Measurements from ENCODE around the gene ADAMTS15.

ADAMTS15 gene

DNA sequence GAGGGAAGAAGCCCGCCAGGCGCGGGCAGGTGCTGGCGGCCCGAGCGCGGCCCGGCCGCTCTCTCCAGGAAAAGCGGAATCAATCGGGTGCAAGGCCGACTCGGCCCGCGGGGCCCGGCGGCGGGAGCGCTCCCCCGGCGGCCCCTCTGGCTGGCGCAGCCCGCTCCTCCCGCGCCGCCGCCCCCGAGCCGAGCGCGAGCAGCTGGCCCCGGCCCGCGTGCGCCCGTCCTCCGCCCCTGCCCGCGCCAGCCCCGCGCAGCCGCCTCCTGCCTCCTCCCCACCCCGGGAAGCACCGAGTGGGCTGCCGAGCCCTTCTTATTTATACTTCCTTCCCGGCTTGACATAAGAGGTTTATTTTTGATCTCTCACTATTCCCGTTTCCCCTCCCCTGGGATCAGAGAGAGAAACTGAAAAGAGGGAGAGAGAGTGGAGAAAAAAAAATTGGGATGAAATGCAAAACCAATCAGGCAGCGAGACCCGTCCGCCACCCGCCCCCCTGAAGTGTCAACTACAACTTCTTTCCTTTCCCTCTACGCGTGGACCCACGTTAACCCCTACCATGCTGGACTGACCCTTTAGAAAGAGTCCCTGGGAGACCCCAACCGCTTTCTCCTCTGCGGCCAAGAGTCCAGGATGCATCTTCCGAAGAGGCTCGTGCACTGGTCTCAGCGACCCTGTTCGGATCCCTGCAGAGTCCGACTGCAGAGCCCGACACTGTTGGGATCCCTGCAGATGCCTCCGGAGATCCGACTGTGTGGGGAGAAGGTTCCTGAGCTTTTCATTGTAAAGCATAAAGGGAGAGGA is 19.9 kb upstream of the ADAMTS15 start, which contains the start of gene ADAMTS8:
TSS of gene ADAMTS8 (minus strand) at position 294 of the 804 bp plus-strand sequence. CDS start 323 bp downstream, outside the sequence.
- Histone ChIP-seq H3K36me3 (ENCODE audit: control insufficient read depth, insufficient read depth, low read length) (no peaks in the 10 kb centered on the region), H3K4me3 (replicated peaks; ENCODE audit: low read depth, low read length) (no peak within 1 kb of the TSS), H3K27me3 (replicated peaks; ENCODE audit: control insufficient read depth, insufficient read depth, low read length) (peaks cover 7% of the 10 kb centered on the region)
- TF ChIP-seq, protein P1, sequence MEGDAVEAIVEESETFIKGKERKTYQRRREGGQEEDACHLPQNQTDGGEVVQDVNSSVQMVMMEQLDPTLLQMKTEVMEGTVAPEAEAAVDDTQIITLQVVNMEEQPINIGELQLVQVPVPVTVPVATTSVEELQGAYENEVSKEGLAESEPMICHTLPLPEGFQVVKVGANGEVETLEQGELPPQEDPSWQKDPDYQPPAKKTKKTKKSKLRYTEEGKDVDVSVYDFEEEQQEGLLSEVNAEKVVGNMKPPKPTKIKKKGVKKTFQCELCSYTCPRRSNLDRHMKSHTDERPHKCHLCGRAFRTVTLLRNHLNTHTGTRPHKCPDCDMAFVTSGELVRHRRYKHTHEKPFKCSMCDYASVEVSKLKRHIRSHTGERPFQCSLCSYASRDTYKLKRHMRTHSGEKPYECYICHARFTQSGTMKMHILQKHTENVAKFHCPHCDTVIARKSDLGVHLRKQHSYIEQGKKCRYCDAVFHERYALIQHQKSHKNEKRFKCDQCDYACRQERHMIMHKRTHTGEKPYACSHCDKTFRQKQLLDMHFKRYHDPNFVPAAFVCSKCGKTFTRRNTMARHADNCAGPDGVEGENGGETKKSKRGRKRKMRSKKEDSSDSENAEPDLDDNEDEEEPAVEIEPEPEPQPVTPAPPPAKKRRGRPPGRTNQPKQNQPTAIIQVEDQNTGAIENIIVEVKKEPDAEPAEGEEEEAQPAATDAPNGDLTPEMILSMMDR (IDR thresholded peaks at IDR 0.05; ENCODE audit: insufficient read depth, low read length, poor library complexity, severe bottlenecking): no peak
- no peak for DNase-seq (ENCODE audit: extremely low read depth, insufficient read length)

DNA sequence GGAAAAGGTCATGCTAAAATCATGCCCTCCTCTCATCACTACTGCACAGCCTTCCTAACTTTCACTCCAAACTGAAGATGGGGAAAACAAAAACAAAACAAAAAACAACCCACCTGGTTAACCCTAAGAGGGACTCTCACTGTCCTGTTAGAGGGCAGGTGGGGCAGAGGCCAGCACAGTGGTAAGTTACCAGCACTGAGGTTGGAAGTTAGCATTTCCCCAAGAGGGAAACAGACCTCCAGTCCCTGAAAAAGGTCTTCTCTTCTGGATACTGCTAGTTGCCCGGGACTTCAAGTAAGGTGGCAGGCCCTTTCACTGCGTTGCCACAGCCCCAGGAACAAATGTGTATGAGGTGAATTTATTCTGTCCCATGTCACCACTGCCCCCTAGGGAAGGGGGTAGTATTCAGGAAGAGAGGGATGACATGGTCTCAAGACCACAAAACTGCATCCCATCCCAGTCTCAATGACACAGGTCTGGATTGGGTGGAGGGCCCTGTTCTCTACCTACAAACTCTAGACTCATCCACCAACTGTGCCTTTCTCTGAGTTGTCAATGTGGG is 19.2 kb upstream of the ADAMTS15 start:
- peaks cover 7% of the 10 kb centered on the region for H3K27me3 ChIP-seq (replicated peaks; ENCODE audit: control insufficient read depth, insufficient read depth, low read length)
- H3K4me3 ChIP-seq (replicated peaks; ENCODE audit: low read depth, low read length): no peak overlapping the region
- no peak for DNase-seq (ENCODE audit: extremely low read depth, insufficient read length)
- TF ChIP-seq, protein P1 (IDR thresholded peaks at IDR 0.05; ENCODE audit: insufficient read depth, low read length, poor library complexity, severe bottlenecking): no peak
- H3K36me3 ChIP-seq (ENCODE audit: control insufficient read depth, insufficient read depth, low read length): no peaks in the 10 kb centered on the region

DNA sequence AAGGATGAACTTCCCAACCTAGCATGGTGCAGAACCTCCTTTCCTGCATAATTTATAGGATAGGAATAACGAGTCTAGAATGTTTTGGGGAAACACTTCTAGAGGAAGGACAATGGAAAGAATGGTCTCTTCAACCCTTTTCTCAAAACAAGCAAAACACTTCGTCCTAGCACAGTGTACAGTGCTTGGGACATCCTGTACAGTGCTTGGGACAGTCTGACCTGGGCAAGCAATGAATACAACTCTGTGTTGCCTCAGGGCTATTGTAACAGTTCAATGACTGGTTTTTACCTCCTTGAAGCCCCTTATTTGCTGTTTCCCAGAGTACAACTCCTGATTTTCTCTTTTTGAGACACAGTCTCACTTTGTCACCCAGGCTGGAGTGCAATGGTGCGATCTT is 18.5 kb upstream of the ADAMTS15 start:
- H3K36me3 ChIP-seq (ENCODE audit: control insufficient read depth, insufficient read depth, low read length): no peaks in the 10 kb centered on the region
- no peak for DNase-seq (ENCODE audit: extremely low read depth, insufficient read length)
- TF ChIP-seq, protein P1 (IDR thresholded peaks at IDR 0.05; ENCODE audit: insufficient read depth, low read length, poor library complexity, severe bottlenecking): no peak
- peaks cover 7% of the 10 kb centered on the region for H3K27me3 ChIP-seq (replicated peaks; ENCODE audit: control insufficient read depth, insufficient read depth, low read length)
- H3K4me3 ChIP-seq (replicated peaks; ENCODE audit: low read depth, low read length): no peak overlapping the region

DNA sequence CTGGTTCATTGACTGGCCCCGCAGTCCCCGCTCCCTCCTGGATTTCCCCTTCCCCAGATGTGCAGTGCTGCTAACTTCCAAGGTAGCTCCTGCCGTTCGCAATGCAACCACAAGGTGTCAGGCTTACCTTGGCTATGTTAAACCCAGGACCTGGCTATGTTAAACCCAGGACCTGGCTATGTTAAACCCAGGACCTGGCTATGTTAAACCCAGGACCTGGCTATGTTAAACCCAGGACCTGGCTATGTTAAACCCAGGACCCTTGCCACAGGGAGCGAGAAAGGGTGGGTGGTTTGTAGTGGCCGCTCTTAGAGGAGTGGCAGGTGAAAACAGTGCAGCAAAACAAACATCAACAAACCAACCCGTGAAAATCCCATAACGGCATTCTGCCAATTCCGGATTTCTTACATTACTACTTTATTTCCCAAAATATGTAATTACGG is 17.1 kb upstream of the ADAMTS15 start:
- Histone ChIP-seq H3K27me3 (replicated peaks; ENCODE audit: control insufficient read depth, insufficient read depth, low read length) (peaks cover 7% of the 10 kb centered on the region), H3K36me3 (ENCODE audit: control insufficient read depth, insufficient read depth, low read length) (no peaks in the 10 kb centered on the region), H3K4me3 (replicated peaks; ENCODE audit: low read depth, low read length) (no peak overlapping the region)
- DNase-seq (ENCODE audit: extremely low read depth, insufficient read length): no peak
- TF ChIP-seq, protein P1 (IDR thresholded peaks at IDR 0.05; ENCODE audit: insufficient read depth, low read length, poor library complexity, severe bottlenecking): peak; percentile 75

DNA sequence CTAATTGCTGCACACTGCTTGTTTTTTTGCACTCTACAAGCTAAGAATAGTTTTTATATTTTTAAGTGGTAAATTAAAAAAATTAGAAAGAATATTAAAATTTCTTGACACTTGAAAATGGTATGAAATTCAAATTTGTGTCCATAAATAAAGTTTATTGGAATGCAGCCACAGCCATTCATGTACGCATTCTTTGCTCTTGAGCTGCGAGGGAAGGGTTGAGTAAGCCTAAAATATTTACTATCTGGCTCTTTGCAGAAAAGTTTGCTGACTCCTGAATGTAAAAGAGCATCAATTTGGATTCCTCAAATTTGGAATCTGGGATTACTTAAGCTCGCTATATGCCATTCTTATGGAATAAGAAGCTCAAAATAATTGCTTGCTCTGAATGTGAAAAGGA is 16.6 kb upstream of the ADAMTS15 start:
- Histone ChIP-seq H3K4me3 (replicated peaks; ENCODE audit: low read depth, low read length) (no peak overlapping the region), H3K36me3 (ENCODE audit: control insufficient read depth, insufficient read depth, low read length) (no peaks in the 10 kb centered on the region), H3K27me3 (replicated peaks; ENCODE audit: control insufficient read depth, insufficient read depth, low read length) (peaks cover 4% of the 10 kb centered on the region)
- no peak for DNase-seq (ENCODE audit: extremely low read depth, insufficient read length)
- TF ChIP-seq, protein P1 (IDR thresholded peaks at IDR 0.05; ENCODE audit: insufficient read depth, low read length, poor library complexity, severe bottlenecking): no peak
